OCI-LY3 (cell line): ENCODE measurements around the gene PARD3B.

Source experiments
- H2AFZ ChIP-seq: fragments of 200-600, 300-600 bp; shearing (Covaris generic); 2 replicates; pipeline ENCODE4 v1.6.0; 2014; ENCODE audit warnings: antibody characterized with exemption, low read depth, low read length
- H3K27ac ChIP-seq: fragments of 200-600, 300-600 bp; sonication (generic); 2 replicates; pipeline ENCODE4 v1.5.1; 2014; ENCODE audit warnings: mild to moderate bottlenecking, low read length, moderate library complexity, mixed read lengths
- H3K27me3 ChIP-seq: fragments of 200-600, 300-600 bp; sonication (generic); 2 replicates; pipeline ENCODE4 v1.6.1; 2014; ENCODE audit warnings: low read depth, low read length, mixed read lengths
- H3K36me3 ChIP-seq: fragments of 200-600, 300-600 bp; sonication (generic); replicated peaks from 2 replicates; pipeline ENCODE3; 2014; ENCODE audit warnings: low read depth, low read length, mixed read lengths
- H3K4me1 ChIP-seq: fragments of 300-600, 200-600 bp; sonication (generic); 2 replicates; pipeline ENCODE4 v1.6.1; 2014; ENCODE audit warnings: low read length, mixed read lengths
- H3K4me2 ChIP-seq: fragments of 200-600, 300-600 bp; sonication (generic); 2 replicates; pipeline ENCODE4 v1.6.1; 2014; ENCODE audit warnings: low read length, mixed read lengths
- H3K4me3 ChIP-seq: fragments of 300-600, 200-600 bp; sonication (generic); 2 replicates; pipeline ENCODE4 v1.5.1; 2014; ENCODE audit warnings: antibody characterized with exemption, mild to moderate bottlenecking, low read length, moderate library complexity
- H3K79me2 ChIP-seq: fragments of 300-600, 200-600 bp; shearing (Covaris generic); 2 replicates; pipeline ENCODE4 v1.6.1; 2014; ENCODE audit warnings: mild to moderate bottlenecking, low read length, mixed read lengths
- H3K9ac ChIP-seq: fragments of 300-600, 200-600 bp; shearing (Covaris generic); 2 replicates; pipeline ENCODE4 v1.6.0; 2014; ENCODE audit warnings: mild to moderate bottlenecking, low read length, moderate library complexity
- H3K9me3 ChIP-seq: fragments of 200-600, 300-600 bp; shearing (Covaris generic); 2 replicates; pipeline ENCODE4 v1.6.1; 2014; ENCODE audit warnings: low read length, mixed read lengths; ENCODE audit not compliant: insufficient read depth
- H4K20me1 ChIP-seq: fragments of 200-600, 300-600 bp; sonication (generic); 2 replicates; pipeline ENCODE4 v1.6.1; 2016; ENCODE audit warnings: low read length, mixed read lengths; ENCODE audit not compliant: insufficient read depth
- EZH2phosphoT487 ChIP-seq: fragments of 200-600 bp; shearing (Covaris generic); IDR thresholded peaks from 2 replicates; pipeline ENCODE4 v1.6.1; 2018; ENCODE audit warnings: antibody characterized with exemption, mixed run types, low read depth
- TF ChIP-seq, protein P1 (sequence below): fragments of 200-600, 300-600 bp; sonication (generic); IDR thresholded peaks from 2 replicates; pipeline ENCODE4 v1.5.1; 2014; ENCODE audit warnings: antibody characterized with exemption, low read length, low read depth

PARD3B gene

DNA sequence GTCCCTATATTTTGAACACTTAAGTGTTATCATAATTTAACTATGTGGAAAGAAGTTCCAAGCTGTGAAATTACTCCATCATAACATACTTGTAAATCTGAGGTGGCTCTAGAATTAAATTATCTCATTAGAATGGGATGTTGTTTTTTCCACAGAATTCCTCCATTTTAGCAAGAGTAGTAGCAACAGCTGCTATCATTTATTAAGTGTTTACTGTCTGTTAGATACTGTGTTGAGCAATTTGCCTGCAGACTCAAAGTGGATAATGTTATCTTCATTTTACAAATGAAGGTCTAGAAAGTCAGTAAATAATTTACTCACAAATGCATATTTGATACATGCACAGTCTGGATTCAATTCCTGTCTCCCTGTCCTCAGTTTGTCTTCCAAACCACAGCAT, 632.3 kb downstream of the PARD3B start:
- H3K4me1 ChIP-seq = no peaks in the 10 kb centered on the region
- no peaks in the 10 kb centered on the region for H3K9me3 ChIP-seq
- H3K27me3 ChIP-seq = no peaks in the 10 kb centered on the region
- H3K4me3 ChIP-seq = no peak overlapping the region
- H3K9ac ChIP-seq = no peak overlapping the region
- no peaks in the 10 kb centered on the region for H3K36me3 ChIP-seq
- no peak overlapping the region for H3K27ac ChIP-seq
- no peak overlapping the region for H2AFZ ChIP-seq
- TF ChIP-seq EZH2phosphoT487 = no peak
- TF ChIP-seq, protein P1, sequence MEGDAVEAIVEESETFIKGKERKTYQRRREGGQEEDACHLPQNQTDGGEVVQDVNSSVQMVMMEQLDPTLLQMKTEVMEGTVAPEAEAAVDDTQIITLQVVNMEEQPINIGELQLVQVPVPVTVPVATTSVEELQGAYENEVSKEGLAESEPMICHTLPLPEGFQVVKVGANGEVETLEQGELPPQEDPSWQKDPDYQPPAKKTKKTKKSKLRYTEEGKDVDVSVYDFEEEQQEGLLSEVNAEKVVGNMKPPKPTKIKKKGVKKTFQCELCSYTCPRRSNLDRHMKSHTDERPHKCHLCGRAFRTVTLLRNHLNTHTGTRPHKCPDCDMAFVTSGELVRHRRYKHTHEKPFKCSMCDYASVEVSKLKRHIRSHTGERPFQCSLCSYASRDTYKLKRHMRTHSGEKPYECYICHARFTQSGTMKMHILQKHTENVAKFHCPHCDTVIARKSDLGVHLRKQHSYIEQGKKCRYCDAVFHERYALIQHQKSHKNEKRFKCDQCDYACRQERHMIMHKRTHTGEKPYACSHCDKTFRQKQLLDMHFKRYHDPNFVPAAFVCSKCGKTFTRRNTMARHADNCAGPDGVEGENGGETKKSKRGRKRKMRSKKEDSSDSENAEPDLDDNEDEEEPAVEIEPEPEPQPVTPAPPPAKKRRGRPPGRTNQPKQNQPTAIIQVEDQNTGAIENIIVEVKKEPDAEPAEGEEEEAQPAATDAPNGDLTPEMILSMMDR = no peak
- H3K79me2 ChIP-seq = no peaks in the 10 kb centered on the region
- H4K20me1 ChIP-seq = no peaks in the 10 kb centered on the region
- H3K4me2 ChIP-seq = no peak overlapping the region

DNA sequence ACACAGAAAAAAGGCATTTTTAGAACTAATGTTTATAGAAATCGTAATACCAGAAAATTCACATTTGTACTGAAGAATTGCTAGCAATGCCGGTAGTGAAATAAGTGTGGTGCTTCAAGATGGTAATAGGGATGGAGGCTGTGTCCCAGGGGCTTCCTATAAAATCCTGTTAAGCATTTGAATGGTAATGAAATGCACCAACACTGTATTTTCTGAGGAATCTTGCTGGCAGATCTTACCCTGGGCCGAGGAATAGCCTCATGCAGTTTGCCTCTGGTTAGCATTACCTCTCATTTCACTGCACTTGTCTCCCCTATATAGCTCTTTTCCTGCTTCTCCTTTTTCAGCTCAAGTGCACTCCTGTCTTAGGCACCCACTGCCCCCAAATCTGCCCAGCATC, 635.5 kb downstream of the PARD3B start:
- Histone ChIP-seq H3K79me2 (no peaks in the 10 kb centered on the region), H3K27ac (no peak overlapping the region), H3K9ac (no peak overlapping the region), H3K4me1 (no peaks in the 10 kb centered on the region), H3K4me3 (no peak overlapping the region), H3K27me3 (no peaks in the 10 kb centered on the region), H2AFZ (no peak overlapping the region), H4K20me1 (no peaks in the 10 kb centered on the region), H3K4me2 (no peak overlapping the region), H3K36me3 (no peaks in the 10 kb centered on the region), H3K9me3 (no peaks in the 10 kb centered on the region)
- TF ChIP-seq, protein P1 = no peak
- no peak for TF ChIP-seq EZH2phosphoT487

DNA sequence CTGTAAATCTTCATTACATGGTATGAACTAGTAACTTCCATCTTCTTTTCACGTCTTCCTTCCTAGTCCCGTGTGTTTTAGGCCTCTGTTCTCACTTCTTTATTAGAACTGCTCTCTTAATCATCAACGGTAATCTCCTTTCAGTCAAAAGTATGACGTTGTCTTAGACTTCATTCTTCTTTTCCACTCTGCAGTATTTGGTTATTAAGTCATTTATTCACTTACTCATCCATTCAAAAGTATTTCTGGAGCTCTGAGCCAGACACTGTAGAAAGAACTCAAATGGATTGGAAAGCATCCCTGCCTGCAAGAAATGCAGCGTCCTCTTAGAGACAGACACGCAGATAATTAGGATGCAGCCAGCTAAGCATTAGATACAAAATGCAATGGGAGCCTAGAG, 642.5 kb downstream of the PARD3B start:
- Histone ChIP-seq H3K36me3 (no peaks in the 10 kb centered on the region), H3K4me2 (no peak overlapping the region), H3K27ac (no peak overlapping the region), H3K27me3 (no peaks in the 10 kb centered on the region), H3K4me3 (no peak overlapping the region), H3K9ac (no peak overlapping the region), H4K20me1 (no peaks in the 10 kb centered on the region), H3K9me3 (no peaks in the 10 kb centered on the region), H2AFZ (no peak overlapping the region), H3K4me1 (no peaks in the 10 kb centered on the region), H3K79me2 (no peaks in the 10 kb centered on the region)
- TF ChIP-seq EZH2phosphoT487 = no peak
- TF ChIP-seq, protein P1 = no peak

DNA sequence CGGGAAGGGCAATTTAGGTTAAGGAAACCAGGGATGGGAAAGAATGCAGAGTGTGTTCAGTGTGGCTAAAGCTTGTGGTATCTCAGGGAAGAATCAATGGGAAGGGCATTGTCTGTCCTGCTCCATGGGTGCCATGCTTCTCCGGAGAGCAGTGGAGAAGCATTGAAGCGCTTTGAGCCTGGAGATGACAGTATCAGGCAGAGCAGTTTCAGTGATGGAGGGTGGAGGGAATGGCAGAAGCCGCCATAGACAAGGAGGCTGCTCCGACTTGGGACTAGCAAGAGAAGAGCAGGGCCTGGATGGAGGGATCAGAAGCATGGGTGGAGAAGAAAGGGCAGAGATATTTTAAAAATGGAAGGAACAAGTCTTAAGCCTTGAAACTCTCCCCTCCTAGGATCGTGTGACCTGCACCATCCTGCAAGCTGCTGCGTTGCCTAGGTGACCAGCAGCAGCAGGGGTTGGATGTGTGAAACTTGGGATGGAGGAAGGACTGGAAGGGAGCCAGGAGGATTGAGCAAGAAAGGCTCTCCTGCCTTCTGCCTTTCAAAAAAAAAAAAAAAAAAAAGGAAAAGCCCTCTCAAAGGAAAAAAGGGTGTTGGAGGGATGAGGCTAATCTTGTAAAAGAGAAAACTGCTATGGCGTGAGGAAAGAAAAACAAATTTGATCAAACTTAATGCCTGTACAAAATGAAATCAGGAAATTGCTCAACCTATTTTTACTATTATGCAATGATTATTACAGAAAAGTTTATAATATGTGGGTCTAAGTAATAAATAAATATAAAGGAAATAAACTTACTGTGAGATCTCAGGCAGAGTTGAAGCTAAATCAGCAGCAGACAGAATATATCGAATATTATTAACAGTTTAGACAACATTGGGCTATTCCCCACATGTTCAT, 643.2 kb downstream of the PARD3B start:
- Histone ChIP-seq H3K36me3 (no peaks in the 10 kb centered on the region), H3K9me3 (no peaks in the 10 kb centered on the region), H3K4me3 (no peak overlapping the region), H4K20me1 (no peaks in the 10 kb centered on the region), H3K27ac (no peak overlapping the region), H3K9ac (no peak overlapping the region), H3K4me2 (no peak overlapping the region), H3K27me3 (no peaks in the 10 kb centered on the region), H3K4me1 (no peaks in the 10 kb centered on the region), H3K79me2 (no peaks in the 10 kb centered on the region), H2AFZ (no peak overlapping the region)
- TF ChIP-seq, protein P1 = no peak
- no peak for TF ChIP-seq EZH2phosphoT487
